Panc1 (cell line): Measurements from ENCODE around the gene SART3. TPM values are rescaled to one million over a fixed set of nuclear protein-coding genes. Genes with fewer than 3 reads are reported as not detected.

Source experiments
- ATAC-seq: fragments of 200-7000 bp; cut with Tn5 transposase; 2 replicates; pipeline ENCODE4 v1.9.1; 2020; ENCODE audit warnings: mild to moderate bottlenecking, moderate library complexity
- BruUV-seq: library from RNA; stranded (reverse); fragments of 400-500 nt; replicated peaks from 2 replicates; lab custom pipeline; 2021; lab: Mats Ljungman, UMichigan
- CTCF ChIA-PET: fragments of 300-600 bp; sonication (Branson Sonifier 250); formaldehyde crosslinking; loops from one replicate; lab custom pipeline; 2022; ENCODE audit warnings: antibody characterized with exemption; lab: Charles Lee
- POLR2A ChIA-PET: fragments of 300-600 bp; sonication (Branson Sonifier 250); formaldehyde crosslinking; loops from one replicate; lab custom pipeline; 2022; ENCODE audit warnings: antibody characterized with exemption; lab: Charles Lee
- DNase-seq: peaks from one replicate; pipeline ENCODE4 v3.0.0-alpha.2; 2010; ENCODE audit warnings: low read depth, low spot score
- H3K27ac ChIP-seq: 2 replicates; pipeline ENCODE4 v1.5.1; 2011; ENCODE audit warnings: mild to moderate bottlenecking, low read length, inconsistent platforms
- H3K27me3 ChIP-seq: fragments of 200-500 bp; sonication (Bioruptor generic); 2 replicates; pipeline ENCODE4 v1.6.0; 2014; ENCODE audit warnings: low read length, inconsistent platforms; ENCODE audit not compliant: control insufficient read depth, insufficient read depth
- H3K36me3 ChIP-seq: fragments of 200-500 bp; sonication (Bioruptor generic); 2 replicates; pipeline ENCODE4 v1.5.1; 2014; ENCODE audit warnings: inconsistent platforms, mild to moderate bottlenecking, low read length, moderate library complexity; ENCODE audit not compliant: control insufficient read depth, insufficient read depth
- H3K4me1 ChIP-seq: 2 replicates; pipeline ENCODE4 v1.5.1; 2011; ENCODE audit warnings: inconsistent platforms, mild to moderate bottlenecking, low read length, moderate library complexity; ENCODE audit not compliant: control insufficient read depth, insufficient read depth
- H3K4me3 ChIP-seq, 2 experiments: 2 replicates each; pipeline ENCODE4 v1.5.1; 2011 to 2012; ENCODE audit warnings: low read depth in 2 of 2, low read length in 2 of 2, mild to moderate bottlenecking in 2 of 2, inconsistent platforms in 1 of 2, moderate library complexity in 1 of 2
- H3K9me3 ChIP-seq: fragments of 200-500 bp; sonication (Bioruptor generic); 2 replicates; pipeline ENCODE4 v1.5.1; 2014; ENCODE audit warnings: low read depth, mild to moderate bottlenecking, inconsistent platforms, low read length, moderate library complexity; ENCODE audit not compliant: control insufficient read depth, insufficient read depth
- CTCF ChIP-seq: fragments of 450-650 bp; IDR thresholded peaks from 2 replicates; pipeline ENCODE4 v1.5.1; 2017; ENCODE audit warnings: mild to moderate bottlenecking
- POLR2AphosphoS5 ChIP-seq: IDR thresholded peaks from 2 replicates; pipeline ENCODE4 v1.6.1; 2012; ENCODE audit warnings: mild to moderate bottlenecking, low read depth, low read length, moderate library complexity
- SIN3A ChIP-seq: IDR thresholded peaks from 2 replicates; pipeline ENCODE4 v1.6.1; 2012; ENCODE audit warnings: low read depth, mild to moderate bottlenecking, low read length, moderate library complexity, borderline replicate concordance; ENCODE audit not compliant: insufficient read depth
- TCF7L2 ChIP-seq: IDR thresholded peaks from 2 replicates; pipeline ENCODE4 v1.6.1; 2011; ENCODE audit warnings: mild to moderate bottlenecking, low read depth, low read length, inconsistent platforms
- in situ Hi-C: cut with HindIII; loops from 2 replicates; pipeline ENCODE4 v1.10.0; 2016; ENCODE audit warnings: low sequenced_read_pairs, low pct_unique_long_range_greater_than_20kb
- intact Hi-C: fragments of 100-400 bp; cut with micrococcal nuclease; formaldehyde crosslinking; loops from one replicate; pipeline ENCODE4 v1.10.0; 2022; ENCODE audit not compliant: unreplicated experiment
- total RNA-seq: library from RNA; stranded (reverse); gene quantifications from one replicate; pipeline ENCODE4 v1.2.1, GENCODE V29; 2021; ENCODE audit not compliant: unreplicated experiment
- TF ChIP-seq, protein P1 (sequence below), 2 experiments: IDR thresholded peaks; 2 replicates each; pipeline ENCODE4 v1.6.1; 2011 to 2012; ENCODE audit warnings: low read depth in 2 of 2, control low read depth in 1 of 2, low read length in 1 of 2, mild to moderate bottlenecking in 1 of 2, moderate library complexity in 1 of 2; ENCODE audit not compliant: insufficient read depth in 1 of 2

The SART3 gene
- total RNA-seq, 1 experiment from 2014 or later: 55.9 TPM

GRCh38 chr12:108542320-108542719 is 18.7 kb downstream of the SART3 start:
- H3K4me3 ChIP-seq: no peak overlapping the region
- CTCF ChIA-PET: no interaction called here
- POLR2A ChIA-PET: no interaction called here
- H3K27ac ChIP-seq: no peak overlapping the region
- BruUV-seq: no TSS peak
- no peaks in the 10 kb centered on the region for H3K9me3 ChIP-seq
- intact Hi-C loops: no loop called here
- in situ Hi-C loops: no loop called here
- no peak for DNase-seq
- no peaks in the 10 kb centered on the region for H3K4me1 ChIP-seq
- H3K36me3 ChIP-seq: peaks cover 36% of the 10 kb centered on the region
- ATAC-seq: no peak
- no peaks in the 10 kb centered on the region for H3K27me3 ChIP-seq
- TF ChIP-seq TCF7L2: no peak
- no peak for TF ChIP-seq POLR2AphosphoS5
- no peak for TF ChIP-seq CTCF
- TF ChIP-seq SIN3A: no peak
- TF ChIP-seq, protein P1, sequence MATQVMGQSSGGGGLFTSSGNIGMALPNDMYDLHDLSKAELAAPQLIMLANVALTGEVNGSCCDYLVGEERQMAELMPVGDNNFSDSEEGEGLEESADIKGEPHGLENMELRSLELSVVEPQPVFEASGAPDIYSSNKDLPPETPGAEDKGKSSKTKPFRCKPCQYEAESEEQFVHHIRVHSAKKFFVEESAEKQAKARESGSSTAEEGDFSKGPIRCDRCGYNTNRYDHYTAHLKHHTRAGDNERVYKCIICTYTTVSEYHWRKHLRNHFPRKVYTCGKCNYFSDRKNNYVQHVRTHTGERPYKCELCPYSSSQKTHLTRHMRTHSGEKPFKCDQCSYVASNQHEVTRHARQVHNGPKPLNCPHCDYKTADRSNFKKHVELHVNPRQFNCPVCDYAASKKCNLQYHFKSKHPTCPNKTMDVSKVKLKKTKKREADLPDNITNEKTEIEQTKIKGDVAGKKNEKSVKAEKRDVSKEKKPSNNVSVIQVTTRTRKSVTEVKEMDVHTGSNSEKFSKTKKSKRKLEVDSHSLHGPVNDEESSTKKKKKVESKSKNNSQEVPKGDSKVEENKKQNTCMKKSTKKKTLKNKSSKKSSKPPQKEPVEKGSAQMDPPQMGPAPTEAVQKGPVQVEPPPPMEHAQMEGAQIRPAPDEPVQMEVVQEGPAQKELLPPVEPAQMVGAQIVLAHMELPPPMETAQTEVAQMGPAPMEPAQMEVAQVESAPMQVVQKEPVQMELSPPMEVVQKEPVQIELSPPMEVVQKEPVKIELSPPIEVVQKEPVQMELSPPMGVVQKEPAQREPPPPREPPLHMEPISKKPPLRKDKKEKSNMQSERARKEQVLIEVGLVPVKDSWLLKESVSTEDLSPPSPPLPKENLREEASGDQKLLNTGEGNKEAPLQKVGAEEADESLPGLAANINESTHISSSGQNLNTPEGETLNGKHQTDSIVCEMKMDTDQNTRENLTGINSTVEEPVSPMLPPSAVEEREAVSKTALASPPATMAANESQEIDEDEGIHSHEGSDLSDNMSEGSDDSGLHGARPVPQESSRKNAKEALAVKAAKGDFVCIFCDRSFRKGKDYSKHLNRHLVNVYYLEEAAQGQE (IDR thresholded peaks at IDR 0.05; ENCODE audit: insufficient read depth in 1 of 2, low read depth in 2 of 2, low read length in 1 of 2): no peak

GRCh38 chr12:108538616-108539195 is 22.3 kb downstream of the SART3 start:
- POLR2A ChIA-PET: no interaction called here
- intact Hi-C loops: no loop called here
- Histone ChIP-seq H3K9me3 (no peaks in the 10 kb centered on the region), H3K4me3 (no peak overlapping the region), H3K27ac (no peak overlapping the region), H3K27me3 (no peaks in the 10 kb centered on the region), H3K36me3 (peaks cover 34% of the 10 kb centered on the region), H3K4me1 (no peaks in the 10 kb centered on the region)
- CTCF ChIA-PET: no interaction called here
- TF ChIP-seq, protein P1 (IDR thresholded peaks at IDR 0.05; ENCODE audit: insufficient read depth in 1 of 2, low read depth in 2 of 2, low read length in 1 of 2): no peak
- TF ChIP-seq POLR2AphosphoS5 (no peak), CTCF (no peak), SIN3A (no peak), TCF7L2 (no peak)
- BruUV-seq: no TSS peak
- in situ Hi-C loops: no loop called here
- ATAC-seq (no peak), DNase-seq (no peak)
